NT2/D1 (cell line): ENCODE results near the gene MST1.

Experiments used
- DNase-seq: peaks from one replicate; pipeline ENCODE4 v3.0.0-alpha.2; 2011; ENCODE audit warnings: low read depth, low spot score
- H3K27me3 ChIP-seq: 2 replicates; pipeline ENCODE4 v1.6.0; 2011; ENCODE audit warnings: mild to moderate bottlenecking; ENCODE audit not compliant: insufficient read length, insufficient read depth
- H3K36me3 ChIP-seq: 2 replicates; pipeline ENCODE4 v1.6.1; 2011; ENCODE audit warnings: mild to moderate bottlenecking, low read length, mixed read lengths; ENCODE audit not compliant: insufficient read depth, insufficient read length
- H3K4me1 ChIP-seq: 2 replicates; pipeline ENCODE4 v1.5.1; 2011; ENCODE audit not compliant: insufficient read depth, insufficient read length
- H3K4me3 ChIP-seq: 2 replicates; pipeline ENCODE4 v1.5.1; 2011; ENCODE audit warnings: low read depth; ENCODE audit not compliant: insufficient read length
- H3K9ac ChIP-seq: 2 replicates; pipeline ENCODE4 v1.6.0; 2011; ENCODE audit warnings: low read depth; ENCODE audit not compliant: insufficient read length
- H3K9me3 ChIP-seq: 2 replicates; pipeline ENCODE4 v1.5.1; 2011; ENCODE audit warnings: mild to moderate bottlenecking, low read length; ENCODE audit not compliant: insufficient read depth
- SUZ12 ChIP-seq: IDR thresholded peaks from 2 replicates; pipeline ENCODE4 v1.6.1; 2011; ENCODE audit not compliant: insufficient read length, insufficient read depth; ENCODE audit errors: extremely low read depth
- YY1 ChIP-seq: IDR thresholded peaks from 2 replicates; pipeline ENCODE4 v1.6.1; 2011; ENCODE audit not compliant: insufficient read length, insufficient read depth
- ZNF274 ChIP-seq: IDR thresholded peaks from 2 replicates; pipeline ENCODE4 v1.6.1; 2011; ENCODE audit warnings: mild to moderate bottlenecking, low read depth, low read length

Gene MST1

GRCh38 chr3:49727924-49728361 is 38.7 kb upstream of the MST1 start:
- no peak overlapping the region for H3K4me3 ChIP-seq

GRCh38 chr3:49727154-49727923 is 38.1 kb upstream of the MST1 start:
- TF ChIP-seq YY1 (no peak), ZNF274 (no peak), SUZ12 (no peak)
- H3K36me3 ChIP-seq = peaks cover 81% of the 10 kb centered on the region
- DNase-seq = no peak
- no peaks in the 10 kb centered on the region for H3K27me3 ChIP-seq
- H3K9me3 ChIP-seq = no peaks in the 10 kb centered on the region
- H3K9ac ChIP-seq = no peak overlapping the region
- no peak overlapping the region for H3K4me3 ChIP-seq
- H3K4me1 ChIP-seq = peaks cover 12% of the 10 kb centered on the region

More at GRCh38 chr3:49727924-49728361, 38.7 kb upstream of the MST1 start:
- no peak for TF ChIP-seq SUZ12
- TF ChIP-seq YY1 = no peak
- no peak for TF ChIP-seq ZNF274
- no peak for DNase-seq
- Histone ChIP-seq H3K9ac (no peak overlapping the region), H3K9me3 (no peaks in the 10 kb centered on the region), H3K27me3 (no peaks in the 10 kb centered on the region), H3K4me1 (peaks cover 8% of the 10 kb centered on the region), H3K36me3 (peaks cover 81% of the 10 kb centered on the region)

GRCh38 chr3:49725906-49726681 is 36.8 kb upstream of the MST1 start:
- no peak for DNase-seq
- H3K27me3 ChIP-seq = no peaks in the 10 kb centered on the region
- no peaks in the 10 kb centered on the region for H3K9me3 ChIP-seq
- H3K4me3 ChIP-seq = no peak overlapping the region
- peaks cover 81% of the 10 kb centered on the region for H3K36me3 ChIP-seq
- H3K9ac ChIP-seq = no peak overlapping the region
- TF ChIP-seq SUZ12 (no peak), YY1 (no peak), ZNF274 (no peak)
- H3K4me1 ChIP-seq = peaks cover 12% of the 10 kb centered on the region

- Histone ChIP-seq H3K27me3 (no peaks in the 10 kb centered on the region), H3K9me3 (no peaks in the 10 kb centered on the region), H3K9ac (peak overlapping the region; percentile 94), H3K4me3 (peak overlapping the region; percentile 74), H3K4me1 (peaks cover 12% of the 10 kb centered on the region), H3K36me3 (peaks cover 78% of the 10 kb centered on the region)
- DNase-seq = no peak
- TF ChIP-seq SUZ12 = no peak
- no peak for TF ChIP-seq ZNF274
- TF ChIP-seq YY1 = no peak
Observed at GRCh38 chr3:49724586-49724985, 35.3 kb upstream of the MST1 start.

GRCh38 chr3:49723628-49724551 is 34.6 kb upstream of the MST1 start, which contains the start of gene GMPPB:
TSS of gene GMPPB (minus strand) at chr3:49723951. CDS start at chr3:49723726, 225 bp downstream.
- Histone ChIP-seq H3K27me3 (no peaks in the 10 kb centered on the region), H3K9me3 (no peaks in the 10 kb centered on the region), H3K4me3 (peak within 1 kb of the TSS; percentile 99), H3K36me3 (peaks cover 78% of the 10 kb centered on the region), H3K4me1 (peaks cover 17% of the 10 kb centered on the region), H3K9ac (peak within 1 kb of the TSS; percentile 99)
- DNase-seq = peak; percentile 96
- TF ChIP-seq SUZ12 (no peak), YY1 (no peak), ZNF274 (no peak)

- Histone ChIP-seq H3K9me3 (no peaks in the 10 kb centered on the region), H3K27me3 (no peaks in the 10 kb centered on the region), H3K36me3 (peaks cover 79% of the 10 kb centered on the region), H3K4me1 (peaks cover 24% of the 10 kb centered on the region), H3K9ac (peak overlapping the region; percentile 99), H3K4me3 (peak overlapping the region; percentile 99)
- DNase-seq = no peak
- TF ChIP-seq YY1 (no peak), ZNF274 (no peak), SUZ12 (no peak)
Observed at GRCh38 chr3:49723296-49723627, 34.0 kb upstream of the MST1 start.
